OCI-M2 (cell line): ENCODE measurements around the gene FMO2.

Experiments
- DNase-seq: peaks from one replicate; lab custom pipeline; 2025; ENCODE audit not compliant: unreplicated experiment; lab: John Stamatoyannopoulos, UW

FMO2 gene

GRCh38 chr1:171173069-171173468 is 12.0 kb upstream of the FMO2 start:
- DNase-seq, result no peak

- no peak for DNase-seq
These were observed 10.4 kb upstream of the FMO2 start for GRCh38 chr1:171174560-171175294.

- no peak for DNase-seq
These were observed 7.8 kb upstream of the FMO2 start for GRCh38 chr1:171177261-171177660.

- no peak for DNase-seq
These were observed 5.5 kb upstream of the FMO2 start for GRCh38 chr1:171179318-171180227.

GRCh38 chr1:171180670-171181069 is 4.4 kb upstream of the FMO2 start:
- DNase-seq, result no peak

GRCh38 chr1:171188388-171189266 is 3.5 kb downstream of the FMO2 start:
- DNase-seq, result no peak

- DNase-seq, result no peak
These were observed 6.9 kb downstream of the FMO2 start for GRCh38 chr1:171191992-171192391.

GRCh38 chr1:171195767-171196166 is 10.7 kb downstream of the FMO2 start:
- DNase-seq, result no peak

- DNase-seq, result no peak
These were observed 11.3 kb downstream of the FMO2 start for GRCh38 chr1:171196351-171196750.

- DNase-seq, result no peak
These were observed 13.0 kb downstream of the FMO2 start for GRCh38 chr1:171198081-171198480.

- no peak for DNase-seq
These were observed 19.2 kb downstream of the FMO2 start for GRCh38 chr1:171204296-171204695.

GRCh38 chr1:171206204-171206977 is 21.3 kb downstream of the FMO2 start:
- no peak for DNase-seq

- DNase-seq, result no peak
These were observed 21.9 kb downstream of the FMO2 start for GRCh38 chr1:171206978-171207355.

GRCh38 chr1:171207377-171207776 is 22.3 kb downstream of the FMO2 start:
- DNase-seq, result no peak

- no peak for DNase-seq
These were observed 25.3 kb downstream of the FMO2 start for GRCh38 chr1:171210355-171210754.

- DNase-seq, result no peak
These were observed 27.7 kb downstream of the FMO2 start for GRCh38 chr1:171212607-171213351.

- DNase-seq, result no peak
These were observed 28.7 kb downstream of the FMO2 start for GRCh38 chr1:171213559-171214454.

- DNase-seq, result no peak
These were observed 32.8 kb downstream of the FMO2 start for GRCh38 chr1:171217658-171218443.
